ENCODE results near the gene TMEM117.

DNA sequence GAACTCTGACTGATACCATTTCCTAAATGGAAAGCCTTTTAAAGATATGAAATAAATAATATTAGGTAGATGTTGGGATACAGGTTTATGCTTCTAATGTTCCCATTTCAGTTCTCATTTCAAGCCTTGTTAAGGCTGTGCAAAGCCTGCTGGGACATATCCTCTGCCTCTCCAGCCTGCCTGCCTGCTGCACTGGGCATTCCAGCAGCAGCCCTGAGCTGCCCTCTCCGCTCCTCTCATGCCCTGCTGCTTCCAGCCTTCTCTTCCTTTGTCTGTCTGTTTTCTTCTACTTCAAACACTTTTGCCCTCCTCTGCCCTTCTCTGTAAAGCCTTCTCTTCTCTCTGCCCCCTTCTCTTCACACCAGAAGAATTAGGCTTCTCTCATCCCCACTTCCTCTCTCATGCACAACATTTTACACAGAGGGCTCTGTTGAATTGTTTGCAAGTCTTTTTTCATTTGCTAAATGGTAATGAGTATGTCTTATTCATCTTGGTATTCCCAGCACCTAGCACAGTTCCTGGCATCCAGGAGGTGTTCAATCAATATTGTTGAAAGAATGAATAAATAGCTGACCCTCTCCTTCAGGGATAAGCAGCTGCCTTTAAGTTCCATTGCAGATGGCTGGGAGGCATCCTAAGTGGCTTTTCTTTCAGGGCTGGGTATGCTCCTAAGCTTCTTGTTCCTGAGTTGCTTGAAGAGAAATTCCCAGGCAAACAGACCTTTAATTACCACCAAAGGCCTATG lies 292.3 kb downstream of the TMEM117 start:
- no peak for TF ChIP-seq CTCF (conservative IDR thresholded peaks at IDR 0.05; ENCODE audit: low read length)
- no peak for TF ChIP-seq EZH2phosphoT487 (IDR thresholded peaks at IDR 0.05; ENCODE audit: borderline replicate concordance, low read depth, low read length)

Measured in OCI-LY7 (cell line).